ENCODE results near the gene EGLN1.

EGLN1 gene

GRCh38 chr1:231338270-231339128, 83.6 kb downstream of the EGLN1 start, which contains the start of gene SPRTN:
SPRTN (plus strand) TSS chr1:231338293; CDS start chr1:231338384, 91 bp downstream.
- H3K27me3 ChIP-seq (ENCODE audit: insufficient read depth, low read length, poor library complexity) = no peaks in the 10 kb centered on the region
- peak within 1 kb of the TSS; percentile 94 for H3K4me2 ChIP-seq (ENCODE audit: low read length)
- H2BK5ac ChIP-seq (ENCODE audit: low read length) = no peak within 1 kb of the TSS
- peaks cover 13% of the 10 kb centered on the region for H3K4me1 ChIP-seq (ENCODE audit: control insufficient read depth, low read depth, low read length)
- H3K79me1 ChIP-seq (ENCODE audit: low read length) = peaks cover 18% of the 10 kb centered on the region
- H3K23ac ChIP-seq (ENCODE audit: low read length) = peak within 1 kb of the TSS; percentile 57
- no peak within 1 kb of the TSS for H4K8ac ChIP-seq (ENCODE audit: low read depth, low read length)
- peak within 1 kb of the TSS; percentile 2 for H3K18ac ChIP-seq (ENCODE audit: low read length)
- peak within 1 kb of the TSS; percentile 88 for H3K9ac ChIP-seq (ENCODE audit: low read length)
- peak within 1 kb of the TSS; percentile 86 for H3K27ac ChIP-seq (ENCODE audit: low read depth, low read length)
- H3K56ac ChIP-seq (ENCODE audit: low read length) = peak within 1 kb of the TSS; percentile 92
- H2BK15ac ChIP-seq (replicated peaks; ENCODE audit: low read depth) = no peak within 1 kb of the TSS
- H2BK120ac ChIP-seq (ENCODE audit: low read depth, low read length) = no peak within 1 kb of the TSS
- no peak within 1 kb of the TSS for H2AK5ac ChIP-seq (ENCODE audit: low read length)
- peak within 1 kb of the TSS; percentile 94 for H3K4me3 ChIP-seq (ENCODE audit: low read length)
- H3K36me3 ChIP-seq (ENCODE audit: control insufficient read depth, insufficient read depth, low read length) = peaks cover 2% of the 10 kb centered on the region
- no peak for DNase-seq
- H4K5ac ChIP-seq (ENCODE audit: low read length) = no peak within 1 kb of the TSS
- H3K4ac ChIP-seq (ENCODE audit: low read depth, low read length) = no peak within 1 kb of the TSS
- WGBS (ENCODE audit: extremely low coverage, insufficient coverage, low lambda C conversion rate) = no CpG with 5 or more reads among the region's 43 CpGs
- peaks cover 43% of the 10 kb centered on the region for H3K79me2 ChIP-seq (ENCODE audit: control insufficient read depth, insufficient read depth, low read length)

- Histone ChIP-seq H2AK5ac (ENCODE audit: low read length) (no peak within 1 kb of the TSS), H3K27ac (ENCODE audit: low read depth, low read length) (peak within 1 kb of the TSS; percentile 86), H4K8ac (ENCODE audit: low read depth, low read length) (no peak within 1 kb of the TSS), H4K5ac (ENCODE audit: low read length) (no peak within 1 kb of the TSS), H3K9ac (ENCODE audit: low read length) (peak within 1 kb of the TSS; percentile 88), H2BK120ac (ENCODE audit: low read depth, low read length) (no peak within 1 kb of the TSS), H3K23ac (ENCODE audit: low read length) (peak within 1 kb of the TSS; percentile 57), H3K79me2 (ENCODE audit: control insufficient read depth, insufficient read depth, low read length) (peaks cover 43% of the 10 kb centered on the region), H2BK15ac (replicated peaks; ENCODE audit: low read depth) (no peak within 1 kb of the TSS), H3K4ac (ENCODE audit: low read depth, low read length) (no peak within 1 kb of the TSS), H3K36me3 (ENCODE audit: control insufficient read depth, insufficient read depth, low read length) (no peaks in the 10 kb centered on the region), H3K79me1 (ENCODE audit: low read length) (peaks cover 16% of the 10 kb centered on the region), H2BK5ac (ENCODE audit: low read length) (no peak within 1 kb of the TSS), H3K18ac (ENCODE audit: low read length) (peak within 1 kb of the TSS; percentile 2), H3K4me1 (ENCODE audit: control insufficient read depth, low read depth, low read length) (peaks cover 13% of the 10 kb centered on the region), H3K56ac (ENCODE audit: low read length) (peak within 1 kb of the TSS; percentile 92), H3K27me3 (ENCODE audit: insufficient read depth, low read length, poor library complexity) (no peaks in the 10 kb centered on the region), H3K4me2 (ENCODE audit: low read length) (peak within 1 kb of the TSS; percentile 94), H3K4me3 (ENCODE audit: low read length) (peak within 1 kb of the TSS; percentile 94)
- DNase-seq = peak; percentile 98
- whole genome bisulfite sequencing (ENCODE audit: extremely low coverage, insufficient coverage, low lambda C conversion rate) = no CpG with 5 or more reads among the region's 74 CpGs
Measured at GRCh38 chr1:231337472-231338269, 84.4 kb downstream of the EGLN1 start, which contains the start of gene EXOC8. EXOC8 (minus strand) TSS chr1:231337852; CDS start chr1:231337745, 107 bp downstream.

DNA sequence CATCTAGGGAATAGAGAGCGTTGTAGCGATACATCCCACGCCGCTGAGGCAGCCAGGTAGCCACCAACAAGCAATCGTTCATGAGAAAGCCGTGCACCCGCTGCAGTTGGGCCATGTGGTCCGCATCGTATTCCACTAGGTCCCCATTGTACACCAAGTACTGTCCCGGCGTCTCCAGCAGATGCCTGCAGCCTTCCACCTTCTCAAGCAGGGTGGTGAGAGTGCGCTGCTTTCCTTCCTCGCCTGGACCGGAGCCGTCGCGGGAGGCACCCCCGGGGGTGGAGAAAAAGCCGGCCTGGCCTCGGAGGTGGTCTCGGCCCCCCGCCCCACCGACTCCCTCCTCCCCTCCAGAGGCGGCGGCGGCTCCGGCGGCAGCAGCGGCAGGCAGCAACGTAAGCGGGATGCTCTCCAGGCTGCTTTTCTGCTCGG, 85.0 kb downstream of the EGLN1 start:
- Histone ChIP-seq H3K36me3 (ENCODE audit: control insufficient read depth, insufficient read depth, low read length) (no peaks in the 10 kb centered on the region), H3K27me3 (ENCODE audit: insufficient read depth, low read length, poor library complexity) (no peaks in the 10 kb centered on the region), H3K23ac (ENCODE audit: low read length) (peak overlapping the region; percentile 57), H4K5ac (ENCODE audit: low read length) (no peak overlapping the region), H3K79me2 (ENCODE audit: control insufficient read depth, insufficient read depth, low read length) (peaks cover 43% of the 10 kb centered on the region), H2BK120ac (ENCODE audit: low read depth, low read length) (no peak overlapping the region), H2BK15ac (replicated peaks; ENCODE audit: low read depth) (no peak overlapping the region), H3K56ac (ENCODE audit: low read length) (peak overlapping the region; percentile 92), H3K4me1 (ENCODE audit: control insufficient read depth, low read depth, low read length) (peaks cover 13% of the 10 kb centered on the region), H3K18ac (ENCODE audit: low read length) (no peak overlapping the region), H2BK5ac (ENCODE audit: low read length) (no peak overlapping the region), H2AK5ac (ENCODE audit: low read length) (no peak overlapping the region), H3K4me2 (ENCODE audit: low read length) (peak overlapping the region; percentile 94), H3K79me1 (ENCODE audit: low read length) (peaks cover 16% of the 10 kb centered on the region), H3K9ac (ENCODE audit: low read length) (peak overlapping the region; percentile 84), H4K8ac (ENCODE audit: low read depth, low read length) (no peak overlapping the region), H3K4ac (ENCODE audit: low read depth, low read length) (no peak overlapping the region), H3K4me3 (ENCODE audit: low read length) (peak overlapping the region; percentile 94), H3K27ac (ENCODE audit: low read depth, low read length) (no peak overlapping the region)
- no peak for DNase-seq
- no CpG with 5 or more reads among the region's 32 CpGs for WGBS (ENCODE audit: extremely low coverage, insufficient coverage, low lambda C conversion rate)

DNA sequence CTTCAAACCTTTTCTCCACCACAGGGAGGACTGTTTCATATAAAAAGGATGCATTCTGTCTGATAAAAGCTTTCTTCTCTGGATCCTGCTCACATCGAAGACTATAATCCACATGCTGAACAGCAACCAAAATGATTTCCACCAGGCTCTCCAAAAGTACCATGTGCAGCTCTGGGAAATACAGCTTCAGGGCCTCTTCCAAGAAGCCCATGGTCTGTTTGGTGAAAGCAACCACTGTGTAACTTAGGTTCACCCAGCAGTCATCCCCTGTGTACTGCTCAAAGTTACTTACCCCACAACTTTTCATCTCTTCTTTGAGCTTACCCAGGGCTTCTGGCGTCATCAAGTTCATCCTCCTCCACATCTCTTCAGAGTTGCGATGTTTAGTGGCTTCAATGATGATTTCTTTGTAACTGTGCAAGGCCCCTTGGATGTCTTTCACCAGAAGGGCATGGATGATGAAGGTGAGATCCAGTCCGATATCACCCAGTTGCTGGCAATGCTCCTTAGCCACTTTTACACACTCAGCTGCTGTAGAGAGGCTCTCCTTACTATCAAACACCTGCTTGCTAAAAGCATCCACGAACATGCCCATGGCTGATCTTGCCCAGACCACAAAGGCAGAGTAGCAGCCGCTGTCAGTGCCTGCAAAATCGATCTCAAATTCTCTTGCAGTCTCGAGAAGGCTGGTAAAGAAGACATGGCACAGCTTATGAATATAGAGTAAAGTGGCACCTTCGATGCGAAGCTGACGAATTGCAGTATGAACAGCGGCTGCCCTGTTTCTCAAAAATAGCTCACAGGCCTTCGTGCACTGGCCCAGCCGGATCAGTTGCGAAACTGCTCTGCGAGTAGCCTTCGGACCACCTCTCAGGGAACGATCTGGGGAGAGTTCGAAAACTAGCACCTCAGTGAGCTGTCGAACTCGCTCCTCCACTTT, 86.2 kb downstream of the EGLN1 start:
- WGBS (ENCODE audit: extremely low coverage, insufficient coverage, low lambda C conversion rate) = no CpG with 5 or more reads among the region's 21 CpGs
- Histone ChIP-seq H3K79me2 (ENCODE audit: control insufficient read depth, insufficient read depth, low read length) (peaks cover 43% of the 10 kb centered on the region), H3K56ac (ENCODE audit: low read length) (peak overlapping the region; percentile 18), H3K4me2 (ENCODE audit: low read length) (peak overlapping the region; percentile 94), H2BK15ac (replicated peaks; ENCODE audit: low read depth) (no peak overlapping the region), H3K4ac (ENCODE audit: low read depth, low read length) (no peak overlapping the region), H3K36me3 (ENCODE audit: control insufficient read depth, insufficient read depth, low read length) (no peaks in the 10 kb centered on the region), H3K79me1 (ENCODE audit: low read length) (peaks cover 18% of the 10 kb centered on the region), H3K4me1 (ENCODE audit: control insufficient read depth, low read depth, low read length) (peaks cover 13% of the 10 kb centered on the region), H3K27me3 (ENCODE audit: insufficient read depth, low read length, poor library complexity) (no peaks in the 10 kb centered on the region), H3K4me3 (ENCODE audit: low read length) (no peak overlapping the region), H3K23ac (ENCODE audit: low read length) (no peak overlapping the region), H2BK5ac (ENCODE audit: low read length) (no peak overlapping the region), H2BK120ac (ENCODE audit: low read depth, low read length) (no peak overlapping the region), H2AK5ac (ENCODE audit: low read length) (no peak overlapping the region), H3K18ac (ENCODE audit: low read length) (no peak overlapping the region), H3K9ac (ENCODE audit: low read length) (peak overlapping the region; percentile 84), H4K8ac (ENCODE audit: low read depth, low read length) (no peak overlapping the region), H3K27ac (ENCODE audit: low read depth, low read length) (no peak overlapping the region), H4K5ac (ENCODE audit: low read length) (no peak overlapping the region)
- no peak for DNase-seq

- no peak overlapping the region for H3K4ac ChIP-seq (ENCODE audit: low read depth, low read length)
- no peak overlapping the region for H2BK120ac ChIP-seq (ENCODE audit: low read depth, low read length)
- H3K56ac ChIP-seq (ENCODE audit: low read length) = no peak overlapping the region
- no peak overlapping the region for H2BK15ac ChIP-seq (replicated peaks; ENCODE audit: low read depth)
- no peak overlapping the region for H3K18ac ChIP-seq (ENCODE audit: low read length)
- no peak overlapping the region for H2BK5ac ChIP-seq (ENCODE audit: low read length)
- H3K36me3 ChIP-seq (ENCODE audit: control insufficient read depth, insufficient read depth, low read length) = no peaks in the 10 kb centered on the region
- peaks cover 18% of the 10 kb centered on the region for H3K79me1 ChIP-seq (ENCODE audit: low read length)
- no peak overlapping the region for H2AK5ac ChIP-seq (ENCODE audit: low read length)
- no peaks in the 10 kb centered on the region for H3K27me3 ChIP-seq (ENCODE audit: insufficient read depth, low read length, poor library complexity)
- no peak overlapping the region for H3K23ac ChIP-seq (ENCODE audit: low read length)
- H4K5ac ChIP-seq (ENCODE audit: low read length) = no peak overlapping the region
- no peak overlapping the region for H3K4me2 ChIP-seq (ENCODE audit: low read length)
- no peak overlapping the region for H3K4me3 ChIP-seq (ENCODE audit: low read length)
- H3K27ac ChIP-seq (ENCODE audit: low read depth, low read length) = no peak overlapping the region
- no peak overlapping the region for H3K9ac ChIP-seq (ENCODE audit: low read length)
- peaks cover 13% of the 10 kb centered on the region for H3K4me1 ChIP-seq (ENCODE audit: control insufficient read depth, low read depth, low read length)
- no peak for DNase-seq
- H4K8ac ChIP-seq (ENCODE audit: low read depth, low read length) = no peak overlapping the region
- peaks cover 41% of the 10 kb centered on the region for H3K79me2 ChIP-seq (ENCODE audit: control insufficient read depth, insufficient read depth, low read length)
- WGBS (ENCODE audit: extremely low coverage, insufficient coverage, low lambda C conversion rate) = no CpG with 5 or more reads among the region's 6 CpGs
Measured at GRCh38 chr1:231334952-231335351, 87.1 kb downstream of the EGLN1 start.

All from mesendoderm (in vitro differentiated cells).